ENCODE data around the gene DDX10.

The DDX10 gene

GRCh38 chr11:108781946-108782345, 117.1 kb downstream of the DDX10 start:
- no peaks in the 10 kb centered on the region for H3F3A ChIP-seq (ENCODE audit: control insufficient read depth, insufficient read depth)
- H3K27ac ChIP-seq (ENCODE audit: low read depth, low read length), result no peak overlapping the region
- H3K9me3 ChIP-seq (ENCODE audit: control insufficient read depth, insufficient read depth, low read length), result peaks cover under 1% of the 10 kb centered on the region; the same call in 1 of the 2 replicates
- H3K4me1 ChIP-seq (ENCODE audit: control insufficient read depth, low read length), result peaks cover 5% of the 10 kb centered on the region; the same call in 1 of the 2 replicates
- no peaks in the 10 kb centered on the region for H4K20me1 ChIP-seq (ENCODE audit: control insufficient read depth, insufficient read depth, low read depth, low read length)
- TF ChIP-seq CTCF (IDR thresholded peaks at IDR 0.05; ENCODE audit: low read depth, low read length, poor library complexity, severe bottlenecking), result no peak
- no peak for TF ChIP-seq EZH2phosphoT487 (IDR thresholded peaks at IDR 0.05; ENCODE audit: borderline replicate concordance, low read length)
- no peak overlapping the region for H3K4me3 ChIP-seq (ENCODE audit: low read length)
- H3K9me2 ChIP-seq (replicated peaks; ENCODE audit: control insufficient read depth, low read length), result no peaks in the 10 kb centered on the region
- peaks cover 49% of the 10 kb centered on the region for H3K79me2 ChIP-seq (ENCODE audit: control insufficient read depth, low read length)
- H3K4me2 ChIP-seq (ENCODE audit: low read length), result no peak overlapping the region
- no peaks in the 10 kb centered on the region for H3K27me3 ChIP-seq (ENCODE audit: control insufficient read depth, low read length)
- H3K36me3 ChIP-seq (ENCODE audit: control insufficient read depth, low read length), result no peaks in the 10 kb centered on the region

- Histone ChIP-seq H3K9me3 (ENCODE audit: control insufficient read depth, insufficient read depth, low read length) (no peaks in the 10 kb centered on the region), H3K9me2 (replicated peaks; ENCODE audit: control insufficient read depth, low read length) (no peaks in the 10 kb centered on the region), H3K36me3 (ENCODE audit: control insufficient read depth, low read length) (no peaks in the 10 kb centered on the region), H3K27ac (ENCODE audit: low read depth, low read length) (no peak overlapping the region), H3K4me3 (ENCODE audit: low read length) (no peak overlapping the region), H3K4me2 (ENCODE audit: low read length) (no peak overlapping the region), H3F3A (ENCODE audit: control insufficient read depth, insufficient read depth) (peaks cover under 1% of the 10 kb centered on the region; the same call in 1 of the 2 replicates), H4K20me1 (ENCODE audit: control insufficient read depth, insufficient read depth, low read depth, low read length) (no peaks in the 10 kb centered on the region), H3K27me3 (ENCODE audit: control insufficient read depth, low read length) (no peaks in the 10 kb centered on the region), H3K4me1 (ENCODE audit: control insufficient read depth, low read length) (peaks cover 6% of the 10 kb centered on the region; the same call in 1 of the 2 replicates), H3K79me2 (ENCODE audit: control insufficient read depth, low read length) (peaks cover 64% of the 10 kb centered on the region)
- TF ChIP-seq CTCF (IDR thresholded peaks at IDR 0.05; ENCODE audit: low read depth, low read length, poor library complexity, severe bottlenecking) (no peak), EZH2phosphoT487 (IDR thresholded peaks at IDR 0.05; ENCODE audit: borderline replicate concordance, low read length) (no peak)
Observed at GRCh38 chr11:108786281-108786990, 121.6 kb downstream of the DDX10 start.

GRCh38 chr11:108787105-108787504, 122.2 kb downstream of the DDX10 start:
- H3K4me2 ChIP-seq (ENCODE audit: low read length), result no peak overlapping the region
- no peaks in the 10 kb centered on the region for H3K9me3 ChIP-seq (ENCODE audit: control insufficient read depth, insufficient read depth, low read length)
- H3K27me3 ChIP-seq (ENCODE audit: control insufficient read depth, low read length), result no peaks in the 10 kb centered on the region

More at GRCh38 chr11:108787105-108787504, 122.2 kb downstream of the DDX10 start:
- Histone ChIP-seq H4K20me1 (ENCODE audit: control insufficient read depth, insufficient read depth, low read depth, low read length) (no peaks in the 10 kb centered on the region), H3K27ac (ENCODE audit: low read depth, low read length) (no peak overlapping the region), H3K4me1 (ENCODE audit: control insufficient read depth, low read length) (peaks cover 6% of the 10 kb centered on the region; the same call in 1 of the 2 replicates), H3K79me2 (ENCODE audit: control insufficient read depth, low read length) (peaks cover 65% of the 10 kb centered on the region), H3K36me3 (ENCODE audit: control insufficient read depth, low read length) (no peaks in the 10 kb centered on the region), H3K4me3 (ENCODE audit: low read length) (no peak overlapping the region), H3K9me2 (replicated peaks; ENCODE audit: control insufficient read depth, low read length) (no peaks in the 10 kb centered on the region), H3F3A (ENCODE audit: control insufficient read depth, insufficient read depth) (peaks cover 2% of the 10 kb centered on the region; the same call in 1 of the 2 replicates)
- no peak for TF ChIP-seq EZH2phosphoT487 (IDR thresholded peaks at IDR 0.05; ENCODE audit: borderline replicate concordance, low read length)
- no peak for TF ChIP-seq CTCF (IDR thresholded peaks at IDR 0.05; ENCODE audit: low read depth, low read length, poor library complexity, severe bottlenecking)

All from DOHH2 (cell line).